NCI-H524 (cell line): ENCODE data around the gene MARCHF5.

Experiments
- DNase-seq, 2 experiments: peaks; one replicate each; lab custom pipeline; 2025; lab: John Stamatoyannopoulos, UW

The MARCHF5 gene, protein sequence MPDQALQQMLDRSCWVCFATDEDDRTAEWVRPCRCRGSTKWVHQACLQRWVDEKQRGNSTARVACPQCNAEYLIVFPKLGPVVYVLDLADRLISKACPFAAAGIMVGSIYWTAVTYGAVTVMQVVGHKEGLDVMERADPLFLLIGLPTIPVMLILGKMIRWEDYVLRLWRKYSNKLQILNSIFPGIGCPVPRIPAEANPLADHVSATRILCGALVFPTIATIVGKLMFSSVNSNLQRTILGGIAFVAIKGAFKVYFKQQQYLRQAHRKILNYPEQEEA

DNA sequence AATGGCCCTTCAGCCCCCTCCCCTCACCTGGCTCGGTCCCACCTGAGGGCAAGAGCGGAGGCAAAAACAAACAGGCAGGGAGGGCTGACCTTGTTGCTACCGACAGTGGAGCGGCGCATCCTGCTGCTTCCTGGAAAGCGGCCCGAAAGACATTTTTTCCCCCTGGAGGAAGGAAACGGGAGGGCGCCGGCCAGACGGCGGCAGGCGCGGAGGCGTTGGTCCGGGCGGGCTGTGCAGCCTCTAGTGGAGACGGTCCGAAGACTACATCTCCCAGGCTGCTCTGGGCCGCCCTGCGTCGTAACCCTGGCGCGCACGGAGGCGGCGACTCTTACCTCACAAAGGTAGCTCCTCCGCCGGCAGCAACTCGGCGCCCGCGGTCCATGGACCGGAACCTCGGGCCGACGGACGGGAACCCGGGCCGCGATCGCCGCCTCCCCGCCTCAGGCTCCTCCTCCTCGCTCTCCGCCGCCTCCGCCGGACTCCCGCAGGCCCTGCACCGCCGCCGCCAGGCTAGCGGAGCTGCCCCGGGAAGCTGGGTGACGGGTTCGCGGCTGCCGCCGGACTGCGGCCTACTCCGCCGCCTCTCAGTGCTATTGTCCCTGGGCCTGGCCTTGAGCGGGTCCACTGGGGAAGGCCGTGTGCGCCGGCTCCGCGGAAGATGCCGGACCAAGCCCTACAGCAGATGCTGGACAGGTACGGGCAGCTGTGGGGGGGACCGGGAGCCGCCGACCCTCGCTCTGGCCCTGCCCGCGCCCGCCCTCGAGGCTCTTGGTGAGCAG, at the start of gene MARCHF5, which contains the start of gene CPEB3:
MARCHF5 (plus strand) TSS at position 331 of the 779 bp plus-strand sequence; CDS start at position 659, 328 bp downstream.
CPEB3 (minus strand) TSS at position 242 of the 779 bp plus-strand sequence. CDS start 50,728 bp downstream, outside the sequence.
- DNase-seq = peak; percentile 52 to 78

DNA sequence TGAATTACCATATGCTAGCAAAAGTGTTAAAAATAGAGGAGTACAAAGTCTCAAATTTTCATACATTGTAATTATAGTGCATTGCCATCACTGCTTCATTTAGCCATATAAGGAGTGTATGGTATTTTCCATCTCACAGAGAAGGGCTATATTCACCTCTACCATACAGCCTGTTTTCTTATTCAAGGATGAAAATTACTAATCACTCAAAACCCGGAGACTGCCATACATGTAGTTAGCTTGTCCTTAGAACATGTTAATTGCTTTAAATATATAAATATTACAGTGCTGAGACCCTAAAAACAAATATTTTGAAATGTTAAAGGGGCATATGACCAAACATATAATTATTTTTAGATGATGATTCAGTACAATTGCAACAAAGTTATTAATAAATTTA, 49.5 kb upstream of the MARCHF5 start:
- DNase-seq = no peak

DNA sequence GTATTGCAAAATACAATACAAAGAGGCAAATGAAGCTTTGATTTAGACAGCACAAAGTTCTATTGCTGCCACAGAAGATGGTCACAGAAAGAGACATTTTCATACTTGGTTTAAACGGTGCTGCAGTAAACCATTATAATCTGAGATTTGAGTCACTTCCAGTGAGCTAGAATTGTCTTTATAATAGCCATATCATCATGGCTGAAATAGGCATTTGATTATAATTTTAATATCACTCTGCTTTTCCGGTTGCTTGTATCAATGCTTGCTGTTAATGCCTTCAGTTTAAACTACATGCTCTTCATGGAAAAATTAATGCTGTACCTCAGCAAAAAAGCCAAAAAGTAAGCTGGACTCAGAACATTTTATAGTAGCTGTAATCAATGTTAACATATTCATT, 48.6 kb upstream of the MARCHF5 start:
- no peak for DNase-seq

DNA sequence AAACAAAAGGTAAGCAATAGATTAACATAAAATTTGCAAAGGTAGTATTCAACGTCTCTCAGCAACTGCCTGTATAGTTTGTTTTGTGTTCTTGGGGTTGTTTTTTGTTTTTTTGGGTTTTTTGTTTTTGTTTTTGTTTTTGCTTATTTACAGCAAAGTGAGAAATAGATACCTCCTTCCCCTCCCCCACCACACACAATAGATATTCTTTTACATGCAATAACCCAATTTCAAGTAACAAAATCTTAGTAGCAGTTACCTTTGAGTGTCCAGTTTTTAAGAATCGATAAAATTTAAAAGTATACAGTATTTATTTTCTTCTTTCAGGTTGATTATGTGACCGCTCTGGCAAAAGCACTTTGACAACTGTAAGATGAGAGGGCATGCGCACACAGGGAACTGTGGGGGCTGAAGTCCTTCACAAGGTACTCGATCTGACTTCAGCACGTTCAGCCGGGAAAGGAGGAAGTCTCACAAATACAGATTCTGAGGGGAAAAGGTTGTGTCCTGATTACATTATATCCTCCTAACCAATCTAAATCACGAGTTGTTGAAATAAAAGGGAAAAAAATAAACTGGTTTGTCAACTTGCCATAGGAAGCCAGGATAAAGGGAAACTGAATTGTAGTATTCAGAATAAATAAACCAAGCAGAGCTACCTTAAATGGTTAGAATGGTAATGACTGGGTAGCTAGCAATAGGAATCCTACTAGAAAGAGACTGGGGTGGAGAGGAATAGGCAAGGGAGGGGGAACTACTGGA, 47.9 kb upstream of the MARCHF5 start:
- DNase-seq = peak in 1 of 2 experiments; percentile 25

DNA sequence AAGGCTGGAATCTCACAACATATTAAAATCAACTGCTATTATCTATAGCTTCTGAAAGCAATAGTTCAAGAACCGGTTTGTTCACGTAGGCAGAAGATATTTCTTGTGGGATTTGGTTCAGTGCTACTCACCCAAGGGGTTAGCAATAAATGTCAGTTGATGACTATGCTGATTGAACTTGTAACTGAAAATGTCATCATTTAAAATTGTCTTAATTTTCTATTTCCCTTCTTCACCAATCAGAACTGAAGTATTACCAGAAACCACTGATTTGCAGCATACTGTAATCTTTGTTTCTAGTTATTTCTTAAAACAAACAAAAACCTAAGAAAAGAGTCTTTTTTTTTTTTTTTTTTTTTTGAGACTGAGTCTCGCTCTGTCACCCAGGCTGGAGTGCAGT, 46.2 kb upstream of the MARCHF5 start:
- DNase-seq = no peak

DNA sequence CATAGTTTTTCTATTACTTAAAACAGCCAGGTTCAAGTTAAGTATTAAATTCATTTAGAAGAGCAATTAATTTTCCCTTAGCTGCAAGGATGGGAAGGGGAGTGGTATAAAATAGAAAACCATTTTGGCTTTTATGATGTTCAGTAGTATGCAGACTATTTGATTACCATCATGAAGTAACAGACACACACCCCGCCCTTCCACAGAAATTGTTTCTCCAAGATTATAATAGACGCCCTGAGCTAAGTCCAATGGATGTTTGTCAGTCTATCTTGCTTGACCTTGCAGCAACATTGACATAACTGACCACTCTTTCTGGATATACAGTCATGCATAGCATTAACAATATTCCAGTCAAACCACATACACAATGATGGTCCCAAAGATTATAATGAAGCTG, 42.4 kb upstream of the MARCHF5 start:
- no peak for DNase-seq

DNA sequence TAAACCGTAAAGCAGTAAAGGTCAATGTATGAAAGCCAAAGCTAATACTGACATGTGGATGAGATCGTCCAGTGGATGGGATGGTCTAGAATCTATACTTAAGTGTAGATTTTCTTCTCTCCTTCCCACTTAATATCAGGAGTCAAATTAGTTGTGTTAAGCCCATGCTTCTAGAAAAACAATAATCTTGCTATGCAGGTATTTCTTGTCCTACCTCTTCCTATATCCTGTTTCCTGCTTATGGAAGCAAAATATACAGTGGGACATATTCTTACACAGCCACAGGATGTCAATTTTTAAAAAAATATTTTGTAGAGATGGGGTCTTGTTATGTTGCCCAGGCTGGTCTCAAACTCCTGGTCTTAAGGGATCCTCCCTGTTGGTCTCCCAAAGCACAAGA, 27.6 kb upstream of the MARCHF5 start:
- no peak for DNase-seq

DNA sequence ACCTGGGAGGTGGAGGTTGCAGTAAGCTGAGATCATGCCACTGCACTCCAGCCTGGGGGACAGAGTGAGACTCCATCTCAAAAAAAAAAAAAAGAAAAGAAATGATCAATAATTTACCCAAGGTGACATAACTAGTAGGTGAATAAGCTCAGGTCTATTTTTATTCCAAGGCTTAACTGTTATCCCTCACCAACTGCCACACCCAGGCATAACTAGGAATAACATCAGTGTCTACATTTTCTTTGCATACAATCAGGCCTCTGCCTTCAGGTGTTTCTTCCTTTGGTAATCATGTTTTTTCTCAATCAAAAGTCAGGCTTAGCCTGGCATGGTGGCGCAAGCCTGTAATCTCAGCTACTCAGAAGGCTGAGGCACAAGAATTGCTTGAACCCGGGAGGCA, 26.7 kb upstream of the MARCHF5 start:
- DNase-seq = no peak

DNA sequence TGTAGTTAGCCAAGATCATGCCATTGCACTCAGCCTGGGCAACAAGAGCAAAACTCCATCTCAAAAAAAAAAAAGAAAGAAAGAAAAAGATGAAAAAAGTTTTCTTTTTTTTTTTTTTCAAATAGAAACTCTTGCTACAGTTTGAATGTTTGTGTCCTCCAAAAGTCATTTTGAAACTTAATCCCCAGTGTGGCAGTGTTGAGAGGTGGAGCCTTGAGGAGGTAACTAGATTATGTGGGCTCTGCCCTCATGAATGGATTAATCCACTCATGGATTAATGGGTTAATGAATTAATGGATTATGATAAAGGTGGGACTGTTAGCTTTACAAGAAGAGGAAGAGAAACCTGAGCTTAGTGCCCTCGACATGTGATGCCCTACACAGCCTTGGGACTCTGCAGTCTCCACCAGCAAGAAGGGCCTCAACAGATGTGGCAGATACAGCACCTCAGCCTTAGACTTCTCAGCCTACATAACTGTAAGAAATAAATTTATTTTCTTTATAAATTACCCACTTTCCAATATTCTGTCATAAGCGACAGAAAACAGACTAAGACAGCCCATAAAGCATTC, 25.2 kb upstream of the MARCHF5 start:
- DNase-seq = peak in 1 of 2 experiments; percentile 41

DNA sequence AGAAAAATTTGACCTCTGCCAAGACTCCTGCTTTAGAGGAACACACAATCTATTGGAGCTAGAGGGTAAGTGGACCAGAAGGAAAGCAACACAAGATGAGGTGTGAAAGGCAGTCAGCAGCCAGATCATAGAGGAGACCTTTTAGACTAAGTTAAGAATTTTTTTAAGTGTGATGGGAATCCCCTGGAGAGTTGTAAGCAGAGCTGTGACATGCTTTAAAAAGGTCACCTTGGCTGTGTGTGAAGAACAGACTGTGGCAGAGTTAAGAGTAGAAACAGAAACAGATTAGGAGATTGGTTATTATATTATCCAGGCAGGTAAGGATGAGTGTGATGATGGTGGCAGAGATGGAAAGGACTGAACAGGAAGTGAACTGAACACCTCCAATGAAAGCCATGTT, 23.6 kb upstream of the MARCHF5 start:
- DNase-seq = no peak

DNA sequence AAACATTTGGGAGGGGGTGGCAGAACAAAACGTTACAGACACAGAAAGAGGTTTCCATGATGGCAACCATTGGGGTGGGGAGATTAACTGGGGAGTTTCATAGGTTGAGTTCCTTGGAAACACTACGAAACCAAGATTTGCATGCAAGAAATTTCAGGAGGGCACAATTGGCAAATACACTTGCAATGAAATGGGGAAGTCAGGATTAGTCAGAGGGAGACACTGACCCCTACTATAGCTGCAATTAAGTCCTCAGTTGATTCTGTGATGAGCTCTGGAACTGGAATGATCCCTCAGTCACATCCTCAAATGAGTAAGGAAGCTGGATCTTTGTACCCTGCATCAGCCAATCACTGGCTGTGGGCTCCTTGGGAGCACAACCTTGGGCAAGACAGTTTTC, 22.2 kb upstream of the MARCHF5 start:
- no peak for DNase-seq

DNA sequence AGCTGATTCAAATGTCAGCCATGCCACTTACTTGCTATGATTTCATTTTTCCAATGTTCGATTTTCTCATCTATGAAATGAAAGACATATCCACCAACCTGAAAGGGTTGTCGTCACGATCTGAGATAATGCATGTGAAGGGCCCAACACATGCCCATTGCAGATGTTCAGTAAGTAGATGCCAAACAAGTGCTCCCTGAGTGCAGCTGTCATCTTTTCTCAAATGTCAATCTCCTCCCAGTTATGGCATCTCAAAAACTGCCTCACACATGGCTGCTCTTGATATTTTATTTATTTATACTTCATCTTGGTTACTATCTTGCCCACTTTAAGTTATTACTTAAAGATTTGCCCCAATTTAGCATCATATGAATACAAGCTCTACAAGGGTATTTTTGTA, 16.9 kb upstream of the MARCHF5 start:
- DNase-seq = peak in 1 of 2 experiments; percentile 33

DNA sequence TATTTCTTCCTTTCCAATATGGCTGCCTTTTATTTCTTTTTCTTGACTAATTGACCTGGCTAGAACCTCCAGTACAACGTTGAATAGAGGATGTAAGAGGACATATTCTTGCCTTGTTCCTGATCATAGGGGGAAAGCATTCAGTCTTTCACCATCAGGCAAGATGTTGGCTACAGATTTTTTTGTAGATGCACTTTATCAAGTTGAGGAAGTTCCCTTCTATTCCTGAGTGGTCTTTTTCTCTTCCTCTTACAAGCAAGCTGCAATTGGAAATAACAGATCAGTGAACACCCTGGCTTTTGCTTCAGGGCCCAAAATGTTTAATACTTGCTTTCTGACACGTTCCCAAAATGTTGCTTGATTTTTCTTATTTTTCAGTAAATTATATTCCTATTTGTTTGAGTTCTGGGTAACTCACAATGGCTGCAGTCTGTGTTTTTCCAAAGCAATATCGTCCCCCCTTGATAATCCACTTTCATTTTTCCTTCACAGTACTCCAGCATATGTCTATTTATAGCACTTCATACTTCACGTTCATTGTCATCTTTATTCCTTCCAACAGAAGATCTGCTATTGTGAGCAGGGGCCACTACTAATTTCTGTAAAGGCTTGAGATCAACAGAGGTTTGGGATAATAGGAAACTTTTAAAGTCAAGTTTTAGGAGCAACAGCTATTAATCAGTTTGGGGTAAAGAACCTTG, 11.8 kb upstream of the MARCHF5 start:
- no peak for DNase-seq

DNA sequence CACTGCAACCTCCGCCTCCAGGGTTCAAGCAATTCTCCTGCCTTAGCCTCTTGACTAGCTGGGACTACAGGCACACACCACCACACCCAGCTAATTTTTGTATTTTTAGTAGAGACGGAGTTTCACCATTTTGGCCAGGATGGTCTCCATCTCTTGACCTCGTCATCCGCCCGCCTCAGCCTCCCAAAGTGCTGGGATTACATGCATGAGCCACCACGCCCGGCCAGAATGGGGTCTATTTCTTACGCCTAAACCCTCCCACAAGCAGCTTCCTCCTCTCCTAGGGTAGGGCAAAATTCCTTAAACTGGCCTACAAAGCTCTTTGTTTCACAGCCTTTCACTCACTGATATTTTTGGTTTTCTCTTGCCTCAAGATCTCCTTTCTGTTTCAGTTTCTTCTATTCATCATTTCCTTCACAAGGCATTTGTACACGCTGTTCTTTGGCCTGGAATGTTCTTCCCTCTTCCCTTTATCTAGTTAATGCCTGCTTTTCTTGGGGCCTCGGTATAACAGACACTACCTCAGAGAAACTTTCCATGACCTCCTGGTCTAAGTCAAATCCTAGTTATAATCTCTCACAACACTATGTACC, 6.8 kb upstream of the MARCHF5 start:
- DNase-seq = no peak

DNA sequence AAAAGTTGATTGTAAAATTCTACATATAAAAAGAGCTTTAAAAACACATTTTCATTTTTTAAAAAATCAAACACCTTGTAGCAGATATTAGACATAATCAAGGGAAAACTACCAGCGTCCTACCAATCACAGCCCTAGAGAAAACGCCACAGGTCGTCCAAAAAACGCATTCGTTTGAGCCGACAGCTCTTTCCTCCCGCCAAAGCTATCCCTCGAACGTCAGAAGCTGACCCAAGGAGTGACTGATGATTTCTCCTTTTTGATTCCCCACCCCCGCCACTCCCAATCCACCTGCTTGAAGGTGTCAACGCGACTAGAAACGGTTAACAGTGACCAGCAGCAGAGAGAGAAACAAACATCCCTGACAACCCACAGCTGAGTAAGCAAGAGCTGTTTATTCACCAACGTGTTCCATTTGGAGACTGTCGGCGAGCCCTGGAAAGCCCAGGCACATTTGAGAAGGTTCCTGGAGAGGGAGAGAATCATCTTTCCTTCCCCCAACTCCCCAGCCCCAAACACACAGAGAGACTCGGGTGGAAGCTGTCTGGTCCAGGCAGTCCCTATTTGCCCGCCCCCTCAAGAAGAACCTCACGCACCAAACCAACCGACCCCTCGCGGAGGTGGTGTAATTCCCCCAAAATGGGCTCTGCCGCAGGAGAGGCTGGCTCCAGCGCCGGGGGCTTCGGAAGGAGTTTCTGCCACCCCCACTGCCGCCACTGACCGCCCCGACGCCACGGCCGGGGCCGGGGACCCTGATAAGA, 711 bp upstream of the MARCHF5 start:
- peak; percentile 44 to 52 for DNase-seq

DNA sequence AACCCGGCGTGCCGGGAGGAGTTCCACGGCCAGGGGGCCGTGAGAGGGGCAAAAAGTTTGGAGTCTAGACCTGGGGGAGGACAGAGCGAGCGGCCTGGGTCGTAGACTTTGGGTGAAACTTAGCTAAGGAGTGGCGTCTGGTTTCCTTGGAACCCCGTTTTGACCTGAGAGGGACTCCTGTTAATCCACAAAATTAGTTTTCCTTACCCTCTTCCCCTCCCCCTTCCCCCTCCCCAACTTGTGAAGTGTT, 574 bp downstream of the MARCHF5 start:
- DNase-seq = no peak

DNA sequence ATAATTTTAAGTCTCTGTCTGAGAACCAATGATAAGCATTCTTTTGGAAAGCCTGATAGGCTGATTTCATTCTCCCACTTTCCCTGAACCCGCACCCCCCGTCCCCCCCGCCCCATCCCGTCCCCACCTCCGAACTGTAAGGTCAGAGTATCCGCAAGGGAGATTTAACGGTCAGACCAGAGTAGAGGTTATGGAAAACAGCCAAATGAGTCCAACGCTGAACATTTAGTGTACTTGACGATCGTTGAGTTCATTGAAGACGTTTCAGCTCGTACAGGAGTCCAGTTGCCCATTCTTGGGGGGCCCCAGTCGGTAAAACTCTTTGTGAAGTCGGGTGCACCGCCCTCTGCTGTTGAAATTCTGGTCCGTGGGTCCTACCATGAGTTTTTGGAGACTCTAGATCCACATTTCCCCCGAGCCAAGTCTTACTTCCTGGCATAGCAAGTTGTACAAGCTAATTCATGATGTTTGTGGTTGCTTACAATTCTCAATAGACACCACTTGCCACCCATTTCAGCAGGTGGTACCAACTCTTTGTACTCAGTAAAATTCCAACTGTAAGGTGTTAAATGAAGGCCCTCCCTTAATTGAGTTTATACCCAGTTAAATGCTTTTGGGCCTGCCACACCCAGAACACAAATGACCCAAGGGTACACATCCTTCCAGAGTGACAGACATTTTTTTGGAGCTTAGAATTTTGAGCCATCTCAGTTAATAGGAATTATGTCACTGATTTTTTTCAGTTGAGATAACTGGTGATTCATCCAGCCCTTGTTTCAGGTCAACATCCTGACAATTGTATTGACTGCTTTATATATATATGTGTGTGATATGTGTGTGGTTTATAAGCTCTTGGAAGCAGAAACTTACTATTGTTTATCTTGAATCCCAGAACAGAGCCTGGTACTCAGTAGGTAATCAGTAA, 1.2 kb downstream of the MARCHF5 start:
- DNase-seq = peak in 1 of 2 experiments; percentile 8

DNA sequence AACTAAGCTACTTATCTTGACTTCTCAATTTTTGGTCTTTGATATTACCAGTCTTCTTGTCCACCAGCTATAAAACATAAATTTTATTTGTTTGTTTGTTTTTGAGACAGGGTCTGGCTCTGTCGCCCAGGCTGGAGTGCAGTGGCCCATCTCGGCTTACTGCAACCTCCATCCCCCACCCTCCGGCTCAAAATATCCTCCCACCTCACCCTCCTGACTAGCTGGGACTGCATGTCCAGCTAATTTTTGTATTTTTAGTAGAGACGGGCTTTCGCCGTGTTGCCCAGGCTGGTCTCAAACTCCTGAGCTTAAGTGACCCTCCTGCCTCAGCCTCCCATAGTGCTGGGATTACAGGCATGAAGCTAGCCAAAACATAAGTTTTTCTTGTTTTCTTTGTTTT, 7.5 kb downstream of the MARCHF5 start:
- no peak for DNase-seq

DNA sequence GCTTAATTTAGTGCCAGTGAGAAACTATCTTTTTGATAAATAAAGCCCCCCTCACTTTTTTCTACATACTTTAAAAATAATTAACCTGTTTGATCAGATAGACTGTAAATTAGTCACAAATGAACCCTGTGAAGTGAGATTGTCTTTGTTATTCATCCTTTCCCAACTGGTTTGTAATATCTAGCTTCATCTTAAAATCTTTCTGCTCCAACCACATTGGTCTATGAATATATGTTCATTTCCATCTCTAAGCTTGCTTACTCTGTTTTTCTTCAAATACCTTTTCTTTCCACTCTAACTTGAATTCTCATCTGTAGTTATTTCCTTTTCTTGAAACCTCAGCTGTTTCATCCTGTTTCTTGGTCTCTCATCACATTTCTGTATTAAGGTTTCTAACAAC, 12.1 kb downstream of the MARCHF5 start:
- no peak for DNase-seq

DNA sequence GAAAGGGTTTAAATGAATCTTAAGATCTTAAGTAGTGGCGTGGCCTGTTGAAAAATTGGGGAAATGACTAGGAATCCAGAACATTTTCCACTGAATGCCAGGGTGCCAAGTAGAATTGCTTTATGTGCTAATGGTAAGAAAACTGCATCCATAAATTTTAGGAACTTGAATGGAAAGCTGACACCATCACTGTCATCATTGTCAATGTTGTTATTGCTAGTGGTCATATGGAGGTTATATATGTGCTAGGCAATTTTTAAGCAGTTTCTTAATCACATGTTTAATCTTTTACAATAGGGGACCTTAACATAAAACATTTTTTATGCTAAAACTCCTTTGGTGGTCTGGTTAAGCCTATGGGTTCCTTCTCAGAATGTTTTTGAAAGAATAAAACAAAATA, 13.1 kb downstream of the MARCHF5 start:
- no peak for DNase-seq
